Smooth muscle cell (in vitro differentiated cells): ENCODE data around the gene GNB5. TPM values are rescaled to one million over a fixed set of nuclear protein-coding genes. Genes with fewer than 3 reads are reported as not detected.

Experiments
- DNase-seq: peaks from one replicate; lab custom pipeline; 2025; ENCODE audit not compliant: unreplicated experiment; lab: John Stamatoyannopoulos, UW
- H2AFZ ChIP-seq: fragments of 200-600 bp; sonication (generic); 2 replicates; pipeline ENCODE4 v1.6.0; 2016; ENCODE audit warnings: antibody characterized with exemption, low read depth, mild to moderate bottlenecking
- H3F3A ChIP-seq: fragments of 200-600 bp; sonication (generic); 2 replicates; pipeline ENCODE4 v1.6.0; 2017; ENCODE audit warnings: antibody characterized with exemption, low read depth
- H3K27ac ChIP-seq: fragments of 200-600 bp; sonication (generic); 2 replicates; pipeline ENCODE4 v1.5.1; 2016; ENCODE audit warnings: low read depth, mild to moderate bottlenecking
- H3K27me3 ChIP-seq: fragments of 200-600 bp; sonication (generic); 2 replicates; pipeline ENCODE4 v1.6.1; 2016; ENCODE audit warnings: low read depth, mild to moderate bottlenecking
- H3K36me3 ChIP-seq: fragments of 200-600 bp; sonication (generic); 2 replicates; pipeline ENCODE4 v1.5.1; 2016; ENCODE audit warnings: low read depth
- H3K4me1 ChIP-seq: fragments of 200-600 bp; sonication (generic); 2 replicates; pipeline ENCODE4 v1.5.1; 2016; ENCODE audit warnings: low read depth
- H3K4me2 ChIP-seq: fragments of 200-600 bp; sonication (generic); 2 replicates; pipeline ENCODE4 v1.6.0; 2016; ENCODE audit warnings: mild to moderate bottlenecking
- H3K4me3 ChIP-seq: fragments of 200-600 bp; sonication (generic); 2 replicates; pipeline ENCODE4 v1.5.1; 2016; ENCODE audit warnings: mild to moderate bottlenecking
- H3K79me2 ChIP-seq: fragments of 200-600 bp; sonication (generic); 2 replicates; pipeline ENCODE4 v1.6.0; 2016; ENCODE audit warnings: low read depth, mild to moderate bottlenecking
- H3K9ac ChIP-seq: fragments of 200-600 bp; sonication (generic); 2 replicates; pipeline ENCODE4 v1.6.0; 2016; ENCODE audit warnings: low read depth
- H3K9me3 ChIP-seq: fragments of 200-600 bp; sonication (generic); replicated peaks from 2 replicates; pipeline ENCODE4 v1.5.1; 2016; ENCODE audit warnings: low read depth
- H4K20me1 ChIP-seq: fragments of 200-600 bp; sonication (generic); 2 replicates; pipeline ENCODE4 v1.6.0; 2016; ENCODE audit warnings: low read depth
- WGBS: methylation state at CpG from one replicate; pipeline ENCODE4 v1.1.7; 2016; ENCODE audit warnings: low lambda C conversion rate; 5-methylcytosine and 5-hydroxymethylcytosine counted together
- polyA plus RNA-seq: library from polyadenylated mRNA; unstranded; fragments of >200 nt; fragmentation: Nextera tagmentation; extraction: Ambion mirVana; gene quantifications from 2 replicates; pipeline ENCODE4 v1.2.1, GENCODE V29; 2016
- total RNA-seq: library from RNA; depleted of rRNA; stranded (reverse); fragments of >200 nt; gene quantifications from 2 replicates; pipeline ENCODE4 v1.2.3, GENCODE V29; 2014
- TF ChIP-seq, protein P1 (sequence below): fragments of 200-600 bp; sonication (generic); IDR thresholded peaks from 2 replicates; pipeline ENCODE4 v1.5.1; 2017; ENCODE audit warnings: borderline replicate concordance, mild to moderate bottlenecking, antibody characterized with exemption; ENCODE audit not compliant: insufficient read depth, poor library complexity, severe bottlenecking

The GNB5 gene
- total and polyA plus RNA-seq, 2 experiments from 2014 or later: 14.0 to 25.1 TPM

DNA sequence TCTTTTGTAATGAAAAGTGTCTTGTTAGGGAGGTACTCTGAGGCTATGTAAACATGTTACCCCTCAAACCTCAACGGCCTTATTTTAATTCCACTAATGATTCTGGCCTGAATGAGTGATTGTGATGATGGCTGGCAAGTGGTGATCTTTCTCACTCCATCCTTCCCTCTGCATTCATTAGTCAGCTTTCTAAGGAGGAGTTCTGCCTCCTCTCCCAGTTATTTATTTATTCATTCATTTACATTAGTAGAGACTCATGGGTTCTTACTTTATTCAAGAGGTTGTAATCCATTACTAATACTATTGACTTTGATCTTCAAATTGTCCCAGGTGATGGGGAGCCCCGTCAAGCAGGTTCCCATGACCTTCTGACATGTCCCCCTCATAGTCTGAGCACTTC lies 35.3 kb downstream of the GNB5 start:
- WGBS: 92% methylated on average over 2 of the region's 2 CpGs
- H2AFZ ChIP-seq: no peak overlapping the region
- no peaks in the 10 kb centered on the region for H3K36me3 ChIP-seq
- H3K4me1 ChIP-seq: no peaks in the 10 kb centered on the region
- H3K9me3 ChIP-seq: no peaks in the 10 kb centered on the region
- H3F3A ChIP-seq: no peaks in the 10 kb centered on the region
- no peaks in the 10 kb centered on the region for H3K79me2 ChIP-seq
- DNase-seq: no peak
- TF ChIP-seq, protein P1, sequence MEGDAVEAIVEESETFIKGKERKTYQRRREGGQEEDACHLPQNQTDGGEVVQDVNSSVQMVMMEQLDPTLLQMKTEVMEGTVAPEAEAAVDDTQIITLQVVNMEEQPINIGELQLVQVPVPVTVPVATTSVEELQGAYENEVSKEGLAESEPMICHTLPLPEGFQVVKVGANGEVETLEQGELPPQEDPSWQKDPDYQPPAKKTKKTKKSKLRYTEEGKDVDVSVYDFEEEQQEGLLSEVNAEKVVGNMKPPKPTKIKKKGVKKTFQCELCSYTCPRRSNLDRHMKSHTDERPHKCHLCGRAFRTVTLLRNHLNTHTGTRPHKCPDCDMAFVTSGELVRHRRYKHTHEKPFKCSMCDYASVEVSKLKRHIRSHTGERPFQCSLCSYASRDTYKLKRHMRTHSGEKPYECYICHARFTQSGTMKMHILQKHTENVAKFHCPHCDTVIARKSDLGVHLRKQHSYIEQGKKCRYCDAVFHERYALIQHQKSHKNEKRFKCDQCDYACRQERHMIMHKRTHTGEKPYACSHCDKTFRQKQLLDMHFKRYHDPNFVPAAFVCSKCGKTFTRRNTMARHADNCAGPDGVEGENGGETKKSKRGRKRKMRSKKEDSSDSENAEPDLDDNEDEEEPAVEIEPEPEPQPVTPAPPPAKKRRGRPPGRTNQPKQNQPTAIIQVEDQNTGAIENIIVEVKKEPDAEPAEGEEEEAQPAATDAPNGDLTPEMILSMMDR: no peak
- no peaks in the 10 kb centered on the region for H3K27me3 ChIP-seq
- no peak overlapping the region for H3K4me2 ChIP-seq
- no peak overlapping the region for H3K4me3 ChIP-seq
- H3K27ac ChIP-seq: no peak overlapping the region
- no peaks in the 10 kb centered on the region for H4K20me1 ChIP-seq
- no peak overlapping the region for H3K9ac ChIP-seq

GRCh38 chr15:52154896-52155865 lies 36.0 kb downstream of the GNB5 start:
- no peak overlapping the region for H3K27ac ChIP-seq
- no peaks in the 10 kb centered on the region for H3K4me1 ChIP-seq
- H3K79me2 ChIP-seq: no peaks in the 10 kb centered on the region
- 94% methylated on average over 8 of the region's 8 CpGs for WGBS
- no peaks in the 10 kb centered on the region for H3F3A ChIP-seq
- H3K9ac ChIP-seq: no peak overlapping the region
- H3K4me3 ChIP-seq: no peak overlapping the region
- H4K20me1 ChIP-seq: no peaks in the 10 kb centered on the region
- DNase-seq: no peak
- TF ChIP-seq, protein P1: no peak
- H3K36me3 ChIP-seq: no peaks in the 10 kb centered on the region
- no peak overlapping the region for H2AFZ ChIP-seq
- no peaks in the 10 kb centered on the region for H3K27me3 ChIP-seq
- H3K9me3 ChIP-seq: no peaks in the 10 kb centered on the region
- H3K4me2 ChIP-seq: no peak overlapping the region

DNA sequence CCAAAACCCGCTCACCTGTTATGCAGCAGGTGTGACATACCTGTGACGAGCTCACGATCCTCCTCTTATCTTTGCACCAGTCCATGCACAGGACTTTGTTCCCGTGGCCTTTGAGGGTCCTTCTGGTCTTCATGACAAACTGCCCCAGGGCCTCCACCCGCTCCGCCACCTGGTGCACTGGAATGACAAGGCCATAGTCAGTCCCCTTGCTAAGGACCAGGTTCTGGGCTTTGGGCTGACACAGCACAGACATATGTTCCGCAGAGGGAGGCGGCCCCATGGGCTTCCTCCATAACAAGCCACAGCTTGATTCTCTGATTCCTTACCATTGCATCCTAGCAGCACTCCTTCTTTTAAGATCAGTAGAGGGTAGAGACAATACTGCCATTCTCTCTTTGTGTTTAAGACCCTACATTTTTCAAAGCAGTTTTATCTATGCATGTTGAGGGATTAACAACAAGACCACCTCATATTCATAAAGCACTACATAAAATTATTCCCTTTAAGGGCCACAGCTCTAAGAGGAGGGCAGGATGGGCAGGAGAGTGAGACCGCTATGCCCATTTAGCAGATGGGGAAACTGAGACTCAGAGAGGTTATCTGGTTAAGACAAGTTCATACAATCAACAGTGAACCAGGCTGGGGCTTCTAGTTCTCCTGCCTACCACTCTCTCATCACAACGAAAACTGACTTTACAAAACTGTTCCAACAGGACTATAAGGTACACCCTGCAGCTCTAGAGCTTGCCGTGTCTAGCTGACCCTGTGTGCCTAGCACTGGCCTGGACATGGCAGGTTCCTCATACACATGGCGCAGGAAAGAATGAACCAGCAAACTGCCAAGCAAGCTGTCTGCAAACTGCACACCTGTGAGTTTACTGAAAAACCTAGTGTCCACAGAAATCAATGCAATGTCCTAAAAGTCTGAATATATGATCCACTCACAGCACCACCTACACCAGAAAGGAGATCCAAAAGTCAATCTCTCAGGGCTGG lies 37.0 kb downstream of the GNB5 start:
- H3K27me3 ChIP-seq: no peaks in the 10 kb centered on the region
- H3K4me1 ChIP-seq: no peaks in the 10 kb centered on the region
- no peaks in the 10 kb centered on the region for H3K36me3 ChIP-seq
- H3K27ac ChIP-seq: no peak overlapping the region
- no peaks in the 10 kb centered on the region for H3K9me3 ChIP-seq
- no peaks in the 10 kb centered on the region for H3K79me2 ChIP-seq
- TF ChIP-seq, protein P1: no peak
- no peak overlapping the region for H3K4me3 ChIP-seq
- DNase-seq: no peak
- WGBS: 93% methylated on average over 12 of the region's 12 CpGs
- H3F3A ChIP-seq: no peaks in the 10 kb centered on the region
- no peak overlapping the region for H3K9ac ChIP-seq
- no peaks in the 10 kb centered on the region for H4K20me1 ChIP-seq
- H3K4me2 ChIP-seq: no peak overlapping the region
- no peak overlapping the region for H2AFZ ChIP-seq
